ENCODE data around the gene RNF217. TPM values are rescaled to one million over a fixed set of nuclear protein-coding genes. Genes with fewer than 3 reads are reported as not detected.

RNF217 gene
- total RNA-seq, 2 donors from 2014 or later = 10.5 to 18.7 TPM

- TF ChIP-seq CTCF (IDR thresholded peaks at IDR 0.05) = no peak
- no peak for TF ChIP-seq POLR2A (IDR thresholded peaks at IDR 0.05)
- no peaks in the 10 kb centered on the region for H3K4me1 ChIP-seq
- no peaks in the 10 kb centered on the region for H3K9me3 ChIP-seq
- WGBS, 2 donors = 24 to 38% methylated on average over 2 of the region's 2 CpGs
- DNase-seq (no peak), ATAC-seq (peak; percentile 42)
- H3K4me3 ChIP-seq = no peak overlapping the region
- intact Hi-C loops (cut with DNase I) = no loop called here
- H3K27me3 ChIP-seq = no peaks in the 10 kb centered on the region
- no peaks in the 10 kb centered on the region for H3K36me3 ChIP-seq (replicated peaks in 1 of 2; ENCODE audit: insufficient read depth in 1 of 2, low read depth in 2 of 2)
- no peak overlapping the region for H3K27ac ChIP-seq
Observed at GRCh38 chr6:124926435-124926834, 35.8 kb upstream of the RNF217 start.

DNA sequence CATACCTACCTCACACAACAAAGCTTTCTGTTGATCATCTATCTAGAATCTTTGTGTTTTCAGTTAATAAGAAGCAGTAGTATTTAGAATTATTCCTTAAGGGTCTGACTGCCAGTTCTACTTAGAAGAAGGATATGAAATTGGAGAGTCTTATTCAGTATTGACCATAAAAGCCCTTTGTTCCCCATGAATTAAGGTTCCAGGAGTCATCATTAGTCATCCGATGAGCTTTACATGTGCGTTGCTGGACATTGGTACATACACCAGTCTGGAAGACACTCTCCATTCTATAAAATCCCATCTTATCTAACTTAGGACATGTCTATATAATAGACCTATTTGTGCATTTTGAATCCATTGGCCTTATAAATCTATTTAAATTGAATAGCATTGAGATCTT, 34.4 kb upstream of the RNF217 start:
- intact Hi-C loops (cut with DNase I) = no loop called here

GRCh38 chr6:124928851-124929250, 33.4 kb upstream of the RNF217 start:
- 81 to 87% methylated on average over 4 of the region's 4 CpGs for WGBS, 2 donors
- Histone ChIP-seq H3K9me3 (no peaks in the 10 kb centered on the region), H3K27ac (no peak overlapping the region), H3K4me1 (no peaks in the 10 kb centered on the region), H3K4me3 (no peak overlapping the region), H3K27me3 (no peaks in the 10 kb centered on the region), H3K36me3 (replicated peaks in 1 of 2; ENCODE audit: insufficient read depth in 1 of 2, low read depth in 2 of 2) (no peaks in the 10 kb centered on the region)
- TF ChIP-seq CTCF (IDR thresholded peaks at IDR 0.05) (no peak), POLR2A (IDR thresholded peaks at IDR 0.05) (no peak)
- DNase-seq (no peak), ATAC-seq (no peak)
- intact Hi-C loops (cut with DNase I) = no loop called here

More for the DNA sequence above, 34.4 kb upstream of the RNF217 start:
- H3K27ac ChIP-seq = no peak overlapping the region
- no peaks in the 10 kb centered on the region for H3K4me1 ChIP-seq
- DNase-seq (no peak), ATAC-seq (no peak)
- H3K27me3 ChIP-seq = no peaks in the 10 kb centered on the region
- no peaks in the 10 kb centered on the region for H3K36me3 ChIP-seq (replicated peaks in 1 of 2; ENCODE audit: insufficient read depth in 1 of 2, low read depth in 2 of 2)
- 94 to 96% methylated on average over 2 of the region's 2 CpGs for WGBS, 2 donors
- no peak overlapping the region for H3K4me3 ChIP-seq
- TF ChIP-seq POLR2A (IDR thresholded peaks at IDR 0.05) = no peak
- TF ChIP-seq CTCF (IDR thresholded peaks at IDR 0.05) = no peak
- no peaks in the 10 kb centered on the region for H3K9me3 ChIP-seq

GRCh38 chr6:124937645-124938044, 24.6 kb upstream of the RNF217 start:
- no peak for TF ChIP-seq CTCF (IDR thresholded peaks at IDR 0.05)
- no peak for TF ChIP-seq POLR2A (IDR thresholded peaks at IDR 0.05)
- no peaks in the 10 kb centered on the region for H3K4me1 ChIP-seq
- WGBS, 2 donors = 85 to 90% methylated on average over 6 of the region's 6 CpGs
- DNase-seq (no peak), ATAC-seq (no peak)
- no peaks in the 10 kb centered on the region for H3K9me3 ChIP-seq
- no peak overlapping the region for H3K4me3 ChIP-seq
- no peak overlapping the region for H3K27ac ChIP-seq
- H3K36me3 ChIP-seq (replicated peaks in 1 of 2; ENCODE audit: insufficient read depth in 1 of 2, low read depth in 2 of 2) = no peaks in the 10 kb centered on the region
- H3K27me3 ChIP-seq = no peaks in the 10 kb centered on the region
- intact Hi-C loops (cut with DNase I) = no loop called here

DNA sequence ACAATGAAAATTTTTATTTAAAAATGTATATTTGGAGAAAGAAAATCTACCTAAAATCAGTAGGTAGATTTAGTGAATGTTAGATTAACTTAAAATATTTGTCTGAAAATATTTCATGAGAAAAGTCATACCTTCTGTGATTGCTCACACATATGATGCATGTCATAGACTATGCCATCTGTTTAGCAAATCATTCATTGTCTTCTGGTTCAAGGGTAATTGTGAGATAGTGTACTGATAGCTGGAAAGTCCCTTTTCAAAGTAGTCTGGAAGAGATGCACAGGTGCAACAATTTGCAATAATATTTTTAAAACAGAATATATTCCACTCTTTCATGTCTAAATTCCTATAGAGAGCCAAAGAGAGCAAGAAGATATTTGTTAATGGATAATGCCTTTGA, 21.0 kb upstream of the RNF217 start:
- ATAC-seq (no peak), DNase-seq (no peak)
- intact Hi-C loops (cut with DNase I) = no loop called here
- H3K36me3 ChIP-seq (replicated peaks in 1 of 2; ENCODE audit: insufficient read depth in 1 of 2, low read depth in 2 of 2) = no peaks in the 10 kb centered on the region
- H3K27ac ChIP-seq = no peak overlapping the region
- H3K27me3 ChIP-seq = no peaks in the 10 kb centered on the region
- H3K9me3 ChIP-seq = no peaks in the 10 kb centered on the region
- TF ChIP-seq CTCF (IDR thresholded peaks at IDR 0.05) = no peak
- no peak for TF ChIP-seq POLR2A (IDR thresholded peaks at IDR 0.05)
- H3K4me1 ChIP-seq = no peaks in the 10 kb centered on the region
- no peak overlapping the region for H3K4me3 ChIP-seq

Data from body of pancreas (tissue), 4 donors.